GM21447 (cell line): Measurements from ENCODE around the gene INTS14.
A peak's percentile ranks its signal among the peaks of the same experiment; 100 is the strongest.

Experiments used
- ATAC-seq: cut with Tn5 transposase; IDR thresholded peaks from one replicate; pipeline ENCODE4 v1.9.1; 2021; ENCODE audit not compliant: unreplicated experiment

The INTS14 gene

DNA sequence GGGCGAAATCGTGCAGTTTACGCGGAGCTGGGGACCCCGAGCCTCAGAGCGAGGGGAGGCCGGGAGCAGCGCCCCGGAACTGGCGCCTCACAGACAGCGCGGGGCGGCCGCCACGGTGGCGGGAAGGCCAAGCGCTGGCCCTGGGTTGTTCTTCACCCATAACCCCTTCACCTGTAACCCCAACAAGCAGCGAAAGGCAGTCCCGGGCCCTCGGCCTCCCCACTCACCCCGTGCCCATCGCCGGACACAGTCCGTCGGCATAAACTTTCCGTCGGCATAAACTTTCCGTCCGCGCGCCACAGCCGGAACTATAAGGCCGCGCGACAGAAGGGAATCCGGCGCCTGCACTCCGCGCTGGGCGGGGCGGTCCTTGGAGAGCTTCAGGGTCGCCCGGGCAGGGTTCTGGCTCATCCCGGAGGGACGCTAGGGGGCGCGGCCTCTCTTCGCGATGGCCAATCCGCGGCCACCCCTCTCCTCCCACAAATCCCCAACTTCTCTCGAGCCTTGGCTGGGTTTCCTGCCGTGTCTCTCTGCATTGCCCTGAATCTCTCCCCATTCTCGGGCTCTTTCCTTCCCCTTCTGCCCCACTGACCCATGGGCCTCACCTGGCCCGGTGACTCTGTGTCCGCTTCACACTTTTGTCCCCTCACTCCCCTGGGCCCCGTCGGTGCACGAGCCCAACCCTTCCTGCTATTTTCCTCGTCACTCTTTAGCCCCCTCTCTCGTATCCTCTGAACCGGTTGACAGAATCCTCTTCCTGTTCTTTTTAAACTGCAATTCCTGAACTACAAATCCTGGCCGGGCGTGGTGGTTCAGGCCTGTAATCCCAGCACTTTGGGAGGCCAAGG, at the start of gene INTS14:
Gene INTS14 (minus strand): TSS at position 261 of the 848 bp plus-strand sequence. CDS start 3,751 bp downstream, outside the sequence.
- ATAC-seq = peak; percentile 93

DNA sequence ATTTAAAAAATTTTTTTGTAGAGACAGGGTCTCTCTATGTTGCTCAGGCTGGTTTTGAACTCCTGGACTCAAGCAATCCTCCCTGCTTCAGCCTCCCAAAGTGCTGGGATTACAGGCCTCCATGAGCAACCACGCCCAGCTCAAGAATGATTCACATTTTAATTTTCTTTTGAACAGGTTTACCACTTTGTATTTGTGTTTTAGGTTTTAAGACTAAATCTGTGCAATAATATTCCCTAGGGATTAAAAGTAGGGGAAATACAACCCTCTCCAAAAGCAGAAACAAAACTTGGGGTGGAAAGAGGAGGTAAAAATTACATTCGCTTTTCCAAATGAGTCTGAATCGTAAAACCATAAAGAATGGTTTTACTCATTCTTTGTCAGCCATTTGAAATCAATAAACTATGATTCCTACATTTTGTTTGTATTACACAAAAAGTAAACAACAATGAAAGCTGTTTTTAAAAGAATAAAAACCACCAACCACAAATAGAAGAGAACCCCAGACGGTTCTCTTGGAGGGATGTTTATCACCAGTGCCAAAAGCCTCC, 48.6 kb upstream of the INTS14 start:
- ATAC-seq = no peak

DNA sequence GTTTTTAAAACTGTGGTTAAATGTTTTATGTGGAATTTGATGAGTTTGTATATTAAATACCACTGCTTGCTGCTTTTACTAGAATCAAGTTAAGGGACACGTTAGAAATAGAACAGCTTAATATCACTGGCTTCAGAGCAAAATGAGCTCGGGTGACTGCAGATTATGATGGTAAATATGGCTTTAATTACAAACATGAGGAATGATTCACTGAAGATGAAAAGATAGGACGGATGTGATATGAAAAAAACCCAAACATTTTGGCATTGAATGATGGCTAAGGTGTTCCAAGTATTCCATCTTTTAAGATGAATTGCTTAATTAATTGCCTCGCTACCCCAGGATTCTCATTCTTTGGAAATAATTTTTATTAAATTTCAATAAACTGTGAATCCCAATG, 44.5 kb upstream of the INTS14 start:
- ATAC-seq = no peak

DNA sequence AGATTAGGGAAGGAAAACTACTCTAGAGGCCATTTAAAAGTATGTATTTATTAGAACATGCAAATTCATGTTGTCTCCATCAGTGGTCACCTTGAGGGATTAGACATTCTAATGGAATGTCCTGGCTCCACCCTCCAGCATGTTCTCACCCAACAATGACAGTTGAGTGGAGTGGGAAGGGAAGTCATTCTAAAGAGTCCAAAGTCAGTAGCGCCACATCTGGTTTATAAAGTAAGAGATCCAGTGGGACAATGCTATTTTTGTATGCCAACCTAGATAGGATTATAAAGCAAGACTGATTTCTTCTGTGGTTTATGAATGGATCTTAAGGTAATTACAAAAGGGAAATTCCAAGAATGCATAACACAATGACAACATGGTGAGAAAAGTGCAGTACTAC, 44.1 kb upstream of the INTS14 start:
- ATAC-seq = no peak

DNA sequence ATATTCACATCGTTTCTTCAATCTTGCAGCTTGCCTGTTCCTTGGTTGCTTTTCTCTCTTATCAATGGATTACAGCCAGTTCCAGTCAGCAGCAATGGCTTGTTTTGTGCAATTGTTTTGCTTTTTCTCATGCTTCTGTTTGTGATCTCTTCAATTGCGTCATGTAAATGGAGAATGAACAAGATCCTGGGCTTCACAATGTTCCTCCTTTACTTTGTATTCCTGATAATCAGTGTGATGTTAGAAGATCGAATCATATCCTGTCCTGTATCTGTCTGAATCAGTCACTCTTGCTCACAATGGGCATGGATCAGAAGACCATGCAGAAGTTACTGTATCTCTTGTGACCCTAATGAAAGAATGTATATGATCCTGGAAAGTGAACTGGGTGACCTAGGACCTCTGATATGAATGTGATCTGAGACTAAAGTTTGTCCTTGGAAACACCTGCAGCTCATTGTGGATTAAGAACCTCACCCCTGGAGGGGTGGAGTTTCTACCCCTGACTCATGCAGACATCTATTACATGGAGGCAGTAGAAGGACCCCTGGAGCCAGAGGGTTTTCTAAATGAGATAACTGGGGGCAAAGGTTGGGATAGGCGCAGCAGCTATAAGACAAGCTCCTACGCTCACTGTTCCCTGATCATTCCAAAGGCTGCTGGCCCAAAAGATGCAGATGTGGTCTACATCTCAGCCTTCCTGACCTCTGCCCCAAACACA, 43.0 kb upstream of the INTS14 start:
- ATAC-seq = no peak

DNA sequence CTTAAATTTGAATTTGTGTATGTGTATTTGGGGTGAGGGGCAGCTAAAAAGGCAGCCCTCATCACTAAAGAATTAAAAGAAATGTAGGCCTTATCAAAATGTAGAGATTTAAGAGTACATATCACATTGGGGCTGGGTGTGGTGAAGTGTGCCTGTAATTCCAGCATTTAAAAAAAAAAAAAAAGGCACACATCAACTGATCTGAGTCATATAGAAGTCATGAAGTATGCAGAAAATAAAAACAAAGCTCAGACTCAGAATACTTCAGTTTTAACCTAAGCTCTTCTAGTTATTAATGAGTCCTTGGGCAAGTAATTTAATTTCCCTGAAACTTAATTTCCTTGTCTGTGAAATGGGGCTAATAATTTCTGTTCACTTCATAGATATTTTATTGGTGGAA, 42.4 kb upstream of the INTS14 start:
- ATAC-seq = no peak

DNA sequence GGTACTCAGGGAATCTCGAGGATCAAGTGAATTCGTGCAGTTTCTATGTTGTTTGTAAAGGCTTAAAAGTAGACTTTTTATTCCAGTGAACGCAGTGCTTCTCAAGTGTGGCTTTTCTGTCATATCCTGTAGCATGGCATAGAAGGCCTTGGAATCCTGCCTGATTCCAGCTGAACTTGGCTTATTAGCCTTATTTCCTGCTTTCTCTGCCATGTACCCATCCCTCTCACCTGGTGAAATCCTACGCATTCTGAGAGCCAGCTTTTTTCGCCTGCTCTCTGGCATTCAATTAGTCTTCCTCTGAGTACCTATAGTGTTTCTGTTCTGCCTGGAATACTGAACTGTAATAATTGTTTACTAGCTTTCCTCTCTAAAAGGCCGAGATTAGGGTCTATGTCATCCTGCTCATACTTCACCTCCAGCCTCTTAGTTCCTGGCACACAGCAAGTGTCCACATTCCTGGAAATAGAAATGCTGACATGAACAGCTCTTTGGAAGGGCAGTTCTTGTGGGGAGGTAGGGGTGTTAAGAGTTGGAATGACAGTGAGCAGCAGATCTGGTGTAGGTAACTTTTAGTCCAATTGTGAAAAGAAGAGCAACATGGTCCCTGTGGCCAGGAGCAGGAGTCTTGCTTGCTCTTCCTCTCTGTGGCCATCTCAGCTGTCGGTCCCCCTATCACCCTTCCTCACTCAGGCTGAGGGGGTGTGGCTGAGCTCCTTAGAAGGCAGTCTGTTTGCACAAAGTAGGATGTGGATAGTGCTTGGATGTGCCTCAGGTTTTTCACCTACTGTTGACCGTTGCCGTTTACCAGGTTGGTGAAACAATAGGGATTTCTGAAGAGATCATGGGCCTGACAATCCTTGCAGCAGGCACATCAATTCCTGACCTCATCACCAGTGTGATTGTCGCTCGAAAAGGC, 41.2 kb upstream of the INTS14 start:
- no peak for ATAC-seq

DNA sequence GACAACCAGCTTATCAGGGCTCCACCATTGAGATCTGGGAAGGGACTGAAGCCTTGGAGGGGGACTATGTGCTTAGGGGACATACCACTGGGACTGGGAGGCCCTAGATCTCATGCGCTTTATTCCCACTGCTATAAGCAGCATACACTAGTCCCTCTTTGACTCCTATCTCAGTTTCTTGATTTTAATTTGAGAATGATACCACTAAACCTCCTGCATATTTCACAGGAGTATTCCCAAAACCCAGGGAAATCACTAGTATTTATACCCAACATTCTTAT, 40.1 kb upstream of the INTS14 start:
- no peak for ATAC-seq

DNA sequence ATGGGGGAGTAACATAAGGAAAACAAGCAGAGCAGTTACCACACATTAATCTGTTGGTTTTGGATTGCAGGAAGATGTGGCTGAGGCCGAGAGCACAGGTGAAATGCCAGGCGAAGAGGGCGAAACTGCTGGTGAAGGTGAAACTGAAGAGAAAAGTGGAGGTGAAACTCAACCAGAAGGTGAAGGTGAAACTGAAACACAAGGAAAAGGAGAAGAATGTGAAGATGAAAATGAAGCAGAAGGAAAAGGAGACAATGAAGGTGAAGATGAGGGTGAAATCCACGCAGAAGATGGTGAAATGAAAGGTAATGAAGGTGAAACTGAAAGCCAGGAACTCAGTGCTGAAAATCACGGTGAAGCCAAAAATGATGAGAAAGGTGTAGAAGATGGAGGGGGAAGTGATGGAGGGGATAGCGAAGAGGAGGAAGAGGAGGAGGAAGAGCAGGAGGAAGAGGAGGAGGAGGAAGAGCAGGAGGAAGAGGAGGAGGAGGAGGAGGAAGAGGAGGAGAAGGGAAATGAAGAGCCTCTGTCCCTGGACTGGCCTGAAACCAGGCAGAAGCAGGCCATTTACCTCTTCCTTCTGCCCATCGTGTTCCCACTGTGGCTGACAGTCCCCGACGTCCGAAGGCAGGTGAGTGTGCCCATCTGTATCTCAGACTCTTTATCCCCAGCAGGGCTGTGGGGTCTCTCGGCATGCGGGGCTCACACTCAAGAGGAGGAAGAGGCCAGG, 39.5 kb upstream of the INTS14 start:
- no peak for ATAC-seq

DNA sequence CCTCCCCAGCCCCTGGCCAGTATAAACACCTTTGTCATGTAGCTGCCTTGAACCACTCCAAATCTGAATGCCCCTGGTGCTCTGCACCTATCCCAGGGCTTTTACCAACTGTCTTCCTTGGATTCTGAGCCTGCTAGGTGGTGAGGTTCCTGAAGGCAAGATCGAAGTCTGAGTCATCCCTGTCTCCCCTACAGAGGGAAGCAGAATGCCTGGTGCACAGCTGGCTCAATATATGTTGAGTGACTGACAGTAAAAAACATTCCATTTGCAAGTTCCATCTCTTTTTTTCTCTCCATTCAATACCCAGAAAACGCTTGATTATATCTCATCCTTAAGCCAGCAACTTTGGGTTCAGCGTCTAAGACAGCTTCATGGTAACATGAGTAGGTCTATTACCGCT, 35.6 kb upstream of the INTS14 start:
- ATAC-seq = no peak

DNA sequence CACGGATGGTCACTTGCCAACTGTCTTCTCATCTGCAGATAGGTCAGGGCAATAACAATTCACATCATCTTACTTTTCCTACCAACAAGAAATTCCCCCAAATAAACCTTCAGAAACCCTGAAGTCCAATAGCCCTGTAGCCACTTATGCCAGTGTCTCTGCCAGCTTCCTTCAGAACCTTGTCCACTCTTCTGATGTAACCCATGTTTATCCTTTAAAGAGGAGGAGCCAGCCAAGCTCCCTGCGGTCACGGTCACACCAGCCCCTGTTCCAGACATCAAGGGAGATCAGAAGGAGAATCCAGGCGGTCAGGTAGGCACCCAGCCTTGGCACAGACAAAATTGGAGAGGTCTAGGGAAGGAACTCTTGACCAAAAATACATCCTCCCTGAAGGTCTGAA, 34.5 kb upstream of the INTS14 start:
- no peak for ATAC-seq

DNA sequence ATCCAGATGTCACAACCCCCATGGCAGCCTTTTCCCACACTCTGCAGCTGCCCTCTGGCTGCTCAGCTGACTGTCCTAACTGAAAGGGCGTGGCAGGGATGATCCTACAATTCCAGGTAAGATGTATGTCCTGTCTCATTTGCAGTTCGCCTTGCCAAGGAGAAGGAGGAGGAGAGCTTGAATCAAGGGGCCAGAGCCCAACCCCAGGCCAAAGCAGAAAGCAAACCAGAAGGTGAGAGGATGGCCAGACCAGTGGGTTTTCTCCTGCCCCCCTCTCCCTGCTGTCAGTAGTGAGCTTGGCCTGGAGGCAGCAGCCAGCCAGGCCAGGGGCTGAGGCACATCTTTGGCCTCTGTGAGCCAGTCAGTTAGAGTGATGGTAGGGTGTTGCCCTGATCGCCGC, 33.4 kb upstream of the INTS14 start:
- ATAC-seq = no peak

DNA sequence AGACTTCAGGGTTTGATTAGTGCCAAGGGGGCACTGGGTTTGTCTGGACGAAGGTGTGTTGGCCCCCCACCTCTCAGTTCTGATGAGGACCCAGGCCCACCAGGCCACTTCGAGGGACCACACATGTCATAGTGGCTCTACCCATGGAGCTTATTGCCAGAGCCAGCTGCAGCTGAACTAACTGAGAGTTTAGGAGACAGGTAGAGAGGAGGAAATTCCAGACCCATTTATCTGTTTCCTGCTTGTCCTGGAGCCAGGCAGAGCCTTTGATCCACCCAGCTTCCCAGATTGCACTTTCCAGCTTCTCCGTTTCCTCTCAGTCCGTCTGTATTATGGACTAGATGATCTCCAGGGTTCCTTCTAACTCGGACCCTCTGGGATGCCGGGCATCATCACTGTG, 31.7 kb upstream of the INTS14 start:
- no peak for ATAC-seq

DNA sequence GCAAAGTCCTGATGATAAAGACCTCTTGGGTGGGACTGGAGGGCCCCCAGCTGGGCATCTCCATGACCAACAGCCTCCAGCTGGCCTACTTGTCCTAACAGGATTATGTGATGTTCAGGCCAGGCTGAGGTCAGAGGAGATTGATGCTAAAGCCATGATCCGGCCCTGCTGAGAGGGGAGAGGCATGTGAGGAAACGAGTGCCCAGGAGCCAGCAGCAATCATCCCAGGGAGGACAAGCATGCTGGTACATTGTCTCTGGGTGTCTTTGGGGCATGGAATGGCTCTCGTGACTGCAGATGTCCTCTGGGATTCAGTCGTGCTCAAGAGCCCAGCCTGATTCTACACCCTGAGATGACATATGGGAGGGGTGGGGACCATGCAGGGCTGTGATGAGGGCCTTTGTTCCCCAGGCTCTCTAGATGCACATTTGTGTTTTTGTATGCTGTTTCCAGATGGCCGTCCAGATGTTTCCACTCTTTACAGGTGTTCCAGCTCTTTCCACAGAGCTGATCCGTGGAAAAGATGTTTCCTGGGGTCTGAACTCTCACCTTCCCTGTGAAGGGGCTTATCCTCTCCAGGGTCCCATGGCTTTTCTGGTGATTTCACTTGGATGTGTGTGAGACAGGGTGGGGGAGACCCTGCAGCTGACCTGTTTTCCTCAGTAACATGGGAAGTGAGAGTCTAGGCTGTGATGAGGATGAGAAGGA, 31.0 kb upstream of the INTS14 start:
- no peak for ATAC-seq

DNA sequence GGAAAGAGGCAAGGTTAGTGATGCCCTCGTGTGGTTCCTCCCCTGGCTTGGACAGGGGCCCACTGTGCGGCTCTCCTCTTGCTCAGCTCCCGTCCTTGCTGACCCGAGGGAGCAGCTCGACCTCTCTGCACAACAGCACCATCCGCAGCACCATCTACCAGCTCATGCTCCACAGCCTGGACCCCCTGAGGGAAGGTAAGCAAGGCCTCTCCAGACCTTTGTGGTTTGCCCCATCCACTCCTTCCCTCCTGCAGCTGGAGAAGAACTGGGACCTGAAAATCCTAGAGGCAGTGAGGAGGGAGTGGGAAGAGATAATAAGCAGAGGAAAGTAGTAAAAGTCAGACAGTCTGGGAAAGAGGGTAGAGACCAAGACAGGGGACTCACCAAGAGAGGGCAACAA, 28.6 kb upstream of the INTS14 start:
- ATAC-seq = no peak

DNA sequence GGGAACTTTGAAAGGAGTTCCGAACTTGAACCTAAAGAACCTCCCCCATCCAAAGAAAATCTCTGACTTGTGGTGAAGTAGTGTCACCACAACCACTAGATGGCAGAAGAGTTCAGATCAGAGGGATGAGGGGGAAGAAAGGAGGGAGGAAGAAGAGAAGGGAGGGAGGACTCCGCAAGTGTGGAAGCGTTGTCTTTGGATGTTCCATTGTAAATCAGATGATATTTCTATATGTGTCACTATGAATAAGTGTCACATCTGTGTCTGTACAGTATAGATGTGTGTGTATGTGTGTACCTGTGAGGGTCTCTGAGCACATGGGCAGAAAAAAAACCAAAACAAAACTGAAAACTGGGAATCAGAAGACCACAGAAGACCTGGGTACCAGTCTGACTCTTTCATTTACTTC, 27.8 kb upstream of the INTS14 start:
- ATAC-seq = no peak

DNA sequence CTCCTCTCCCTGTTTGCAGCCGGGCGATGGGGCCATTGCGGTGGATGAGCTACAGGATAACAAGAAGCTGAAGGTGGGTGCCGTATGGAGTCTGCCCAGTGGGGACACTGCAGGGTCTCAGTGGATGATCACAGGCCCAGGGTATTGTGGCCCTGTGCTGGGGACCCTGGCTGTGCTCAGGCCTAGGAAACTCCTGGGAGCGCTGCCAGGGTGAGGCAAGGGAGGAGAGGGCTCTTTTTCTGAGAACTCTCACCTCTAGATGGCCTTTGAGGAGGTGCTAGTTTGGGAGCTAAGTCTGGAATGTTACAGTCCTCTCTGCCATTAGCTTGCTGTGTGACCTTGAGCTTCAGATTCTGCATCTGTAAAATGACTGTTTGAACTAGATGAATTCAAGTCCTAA, 27.2 kb upstream of the INTS14 start:
- ATAC-seq = no peak

DNA sequence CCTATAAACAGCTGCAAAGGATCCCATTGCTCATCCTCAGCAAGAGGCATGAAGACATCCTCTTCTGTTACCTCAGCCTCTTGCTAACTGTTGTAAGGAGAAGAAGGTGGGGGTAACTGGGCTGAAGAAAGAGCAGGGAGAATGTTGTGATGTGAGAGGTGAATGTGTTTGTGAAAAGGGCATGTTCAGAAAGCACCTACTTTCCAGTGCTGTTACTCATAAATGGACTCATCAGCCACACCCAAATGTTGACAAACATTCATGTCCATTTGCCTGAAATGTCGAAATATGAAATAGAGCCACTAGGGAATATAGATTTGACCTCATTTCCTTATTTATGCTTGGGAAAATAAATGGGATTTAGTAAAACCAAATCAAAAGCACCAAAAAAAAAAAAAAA, 23.4 kb upstream of the INTS14 start:
- ATAC-seq = no peak

DNA sequence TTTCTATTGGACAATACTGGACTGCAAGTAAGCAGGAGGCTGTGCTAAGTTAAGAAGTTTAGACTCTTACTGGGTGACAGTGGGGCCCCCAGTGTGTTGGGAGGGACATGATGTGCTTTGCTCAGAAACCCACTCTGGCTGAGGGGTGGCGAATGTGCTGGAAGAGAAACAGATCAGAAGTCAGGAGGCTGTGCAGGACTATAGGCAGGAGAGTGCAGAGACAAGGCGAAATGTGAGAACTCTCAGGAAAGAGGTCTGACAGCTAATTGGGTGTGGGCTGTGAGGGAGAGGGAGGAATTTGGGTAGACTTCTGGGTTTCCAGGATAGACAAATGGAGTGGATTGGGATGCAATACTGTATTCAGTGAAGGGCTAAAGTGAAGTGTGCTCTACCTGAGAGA, 22.8 kb upstream of the INTS14 start:
- no peak for ATAC-seq

DNA sequence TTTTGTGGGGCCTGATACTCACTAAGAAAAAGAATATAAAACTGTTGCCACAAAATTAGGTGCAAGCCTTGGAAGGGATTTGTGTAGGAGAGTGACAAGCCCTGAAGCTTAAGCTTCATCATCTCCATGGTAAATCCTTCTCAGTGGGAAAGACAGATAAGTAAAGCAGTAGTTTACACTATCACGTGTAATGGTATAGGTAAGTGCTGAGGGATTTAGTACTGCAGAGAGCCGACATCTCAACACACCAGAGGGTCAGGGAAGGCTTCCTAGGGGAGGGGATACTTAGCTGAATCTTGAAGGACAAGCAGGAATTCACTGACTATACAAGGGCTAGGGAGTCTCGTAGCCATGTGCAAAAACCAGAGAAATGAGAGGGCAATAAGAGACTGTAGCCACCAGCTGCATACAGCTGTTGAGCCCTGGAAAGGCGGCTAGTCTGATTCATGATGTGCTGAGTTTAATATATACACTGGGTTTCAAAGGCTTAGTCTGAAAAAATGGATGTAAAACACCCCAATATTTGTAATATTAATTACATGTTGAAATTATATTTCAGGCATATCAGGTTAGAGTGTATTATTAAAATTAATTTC, 21.9 kb upstream of the INTS14 start:
- ATAC-seq = no peak
